ENCODE results near the gene SLC22A9.

GRCh38 chr11:63405114-63405513 is 35.5 kb downstream of the SLC22A9 start:
- TF ChIP-seq, protein P1, sequence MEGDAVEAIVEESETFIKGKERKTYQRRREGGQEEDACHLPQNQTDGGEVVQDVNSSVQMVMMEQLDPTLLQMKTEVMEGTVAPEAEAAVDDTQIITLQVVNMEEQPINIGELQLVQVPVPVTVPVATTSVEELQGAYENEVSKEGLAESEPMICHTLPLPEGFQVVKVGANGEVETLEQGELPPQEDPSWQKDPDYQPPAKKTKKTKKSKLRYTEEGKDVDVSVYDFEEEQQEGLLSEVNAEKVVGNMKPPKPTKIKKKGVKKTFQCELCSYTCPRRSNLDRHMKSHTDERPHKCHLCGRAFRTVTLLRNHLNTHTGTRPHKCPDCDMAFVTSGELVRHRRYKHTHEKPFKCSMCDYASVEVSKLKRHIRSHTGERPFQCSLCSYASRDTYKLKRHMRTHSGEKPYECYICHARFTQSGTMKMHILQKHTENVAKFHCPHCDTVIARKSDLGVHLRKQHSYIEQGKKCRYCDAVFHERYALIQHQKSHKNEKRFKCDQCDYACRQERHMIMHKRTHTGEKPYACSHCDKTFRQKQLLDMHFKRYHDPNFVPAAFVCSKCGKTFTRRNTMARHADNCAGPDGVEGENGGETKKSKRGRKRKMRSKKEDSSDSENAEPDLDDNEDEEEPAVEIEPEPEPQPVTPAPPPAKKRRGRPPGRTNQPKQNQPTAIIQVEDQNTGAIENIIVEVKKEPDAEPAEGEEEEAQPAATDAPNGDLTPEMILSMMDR (IDR thresholded peaks at IDR 0.05): no peak
- TF ChIP-seq POLR2A (IDR thresholded peaks at IDR 0.05): no peak
